Erythroblast (primary cell): Measurements from ENCODE around the gene NEGR1.

Experiments used
- GATA1 ChIP-seq: IDR thresholded peaks from 2 replicates; pipeline ENCODE4 v1.6.1; 2011; ENCODE audit warnings: low read depth, mild to moderate bottlenecking, control low read depth, low read length, moderate library complexity
- POLR2A ChIP-seq: IDR thresholded peaks from 2 replicates; pipeline ENCODE4 v1.6.1; 2011; ENCODE audit warnings: mild to moderate bottlenecking, low read length

DNA sequence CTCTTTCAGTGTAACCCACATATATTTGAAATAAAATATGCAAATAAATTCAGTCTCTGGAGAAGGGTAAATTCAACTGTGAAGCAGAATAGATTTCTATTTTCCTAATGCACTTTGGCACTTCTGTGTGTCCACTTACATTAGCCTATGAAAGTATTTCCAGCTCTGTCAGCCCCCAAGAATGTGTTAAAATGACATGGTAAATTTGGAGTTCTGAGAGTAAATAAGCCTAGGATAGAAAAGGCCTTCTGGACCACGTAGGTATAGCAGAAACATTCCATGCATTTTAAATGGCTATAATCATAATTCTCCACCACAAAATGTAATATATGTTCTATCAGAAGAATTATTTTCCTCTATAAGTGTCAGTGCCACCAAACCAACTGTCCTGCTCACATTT, 276.2 kb downstream of the NEGR1 start:
- TF ChIP-seq POLR2A = no peak
- TF ChIP-seq GATA1 = no peak
